HG03520 (cell line): ENCODE data around the gene SLC12A4.
A peak's percentile ranks its signal among the peaks of the same experiment; 100 is the strongest.
"Not testable (repeated sequence)": the region's sequence is repeated elsewhere in the genome, so short reads cannot be mapped to it uniquely, and the experiment has no call there.

ENCODE experiments used
- ATAC-seq: cut with Tn5 transposase; IDR thresholded peaks from one replicate; pipeline ENCODE4 v1.9.1; 2021; ENCODE audit warnings: mild to moderate bottlenecking, moderate library complexity; ENCODE audit not compliant: unreplicated experiment

Gene SLC12A4

DNA sequence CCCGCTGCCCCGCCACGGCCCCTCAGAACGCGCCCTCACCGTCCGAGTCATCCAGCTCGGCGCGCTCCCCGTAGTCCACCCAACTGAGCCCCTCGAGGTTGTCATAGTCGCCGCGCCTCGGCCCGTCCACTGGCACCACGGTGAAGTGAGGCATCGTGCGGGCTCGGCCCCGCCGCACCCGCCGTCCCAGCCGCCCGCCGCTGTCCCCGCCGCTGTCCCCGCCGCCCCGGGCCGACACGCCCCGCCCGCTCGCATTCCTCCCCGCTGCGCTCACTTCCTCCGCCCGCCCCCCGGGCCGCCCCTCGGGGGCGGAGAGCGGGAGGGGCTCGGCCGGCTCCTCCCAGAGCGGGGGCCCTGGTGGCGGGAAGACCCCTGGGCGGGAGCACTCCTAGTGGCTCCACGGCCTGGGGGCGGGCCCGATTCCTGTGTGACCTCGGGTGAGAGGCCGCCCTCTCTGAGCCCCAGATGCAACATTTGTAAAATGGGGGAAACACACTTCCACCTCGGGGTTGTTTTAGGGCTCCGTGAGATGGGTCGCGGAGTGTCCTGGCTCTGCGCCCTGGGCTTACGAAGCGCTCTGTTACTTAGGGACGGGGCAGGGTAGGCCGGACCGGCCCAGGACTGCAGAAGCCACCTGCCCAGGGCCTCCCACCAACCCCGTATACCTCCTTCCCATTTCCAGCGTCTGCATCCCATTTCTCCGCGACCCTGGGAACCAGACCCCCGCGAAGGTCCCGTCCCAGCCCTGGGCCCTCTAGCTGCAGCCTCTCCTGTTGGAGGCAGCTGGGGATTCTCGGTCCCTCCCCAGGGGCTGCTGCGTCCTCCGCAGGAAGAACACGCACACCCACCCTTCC is at the start of gene SLC12A4:
Gene SLC12A4 (minus strand): TSS at position 238 of the 854 bp plus-strand sequence. CDS start 84 bp downstream, at position 154.
- ATAC-seq, result peak; percentile 75

DNA sequence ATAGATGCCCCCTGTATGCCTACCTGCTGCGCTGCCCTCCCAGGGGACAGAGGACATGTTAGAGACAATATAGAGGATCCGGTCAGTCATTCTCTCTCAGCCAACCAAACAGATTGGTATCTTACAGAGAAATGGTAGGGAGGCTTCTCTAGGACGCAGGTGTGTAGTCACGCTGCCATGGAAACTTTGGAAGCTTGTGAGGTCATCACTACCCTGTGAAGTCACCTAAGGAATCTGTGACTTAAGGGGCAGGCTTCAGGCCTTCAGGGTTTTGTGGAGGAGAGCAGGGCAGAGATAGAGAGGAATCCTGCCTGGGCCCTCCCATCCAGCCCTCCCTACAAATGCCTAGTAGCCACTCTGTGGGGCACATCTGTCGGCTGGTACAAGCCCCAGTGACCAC is 47.2 kb upstream of the SLC12A4 start, which contains the start of gene DPEP2NB:
Gene DPEP2NB (minus strand): TSS at position 231 of the 400 bp plus-strand sequence. CDS start 141 bp downstream, at position 90.
- ATAC-seq, result no peak

DNA sequence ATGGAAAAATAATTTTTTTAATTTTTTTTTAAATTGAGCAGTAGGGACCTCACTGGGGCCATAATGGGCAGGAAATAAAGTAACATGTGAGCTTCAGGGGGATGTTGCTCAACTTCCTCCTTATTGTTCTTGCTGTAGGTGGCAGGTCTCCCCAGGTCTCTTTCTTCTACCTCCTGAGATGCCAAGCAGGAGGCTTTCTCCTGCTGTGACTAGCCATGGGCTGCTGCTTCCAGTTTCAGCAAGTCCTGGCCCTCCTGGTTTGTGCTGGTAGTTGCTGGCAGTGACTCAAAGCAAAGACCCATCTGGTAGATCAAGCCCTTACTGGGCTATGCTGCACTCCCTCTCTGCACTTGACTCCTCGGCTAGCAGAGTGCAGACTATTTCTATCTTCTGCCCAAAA is 45.0 kb upstream of the SLC12A4 start:
- ATAC-seq, result no peak

DNA sequence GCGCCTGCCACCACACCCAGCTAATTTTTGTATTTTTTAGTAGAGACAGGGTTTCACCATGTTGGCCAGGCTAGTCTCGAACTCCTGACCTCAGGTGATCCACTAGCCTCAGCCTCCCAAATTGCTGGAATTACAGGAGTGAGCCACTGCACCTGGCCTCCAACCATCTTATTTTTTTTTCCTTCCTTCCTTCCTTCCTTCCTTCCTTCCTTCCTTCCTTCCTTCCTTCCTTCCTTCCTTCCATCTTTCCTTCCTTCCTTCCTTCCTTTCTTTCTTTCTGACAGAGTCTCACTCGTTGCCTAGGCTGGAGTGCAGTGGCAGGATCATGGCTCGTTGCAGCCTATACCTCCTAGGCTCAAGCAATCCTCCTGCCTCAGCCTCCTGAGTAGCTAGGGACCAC is 41.4 kb upstream of the SLC12A4 start:
- ATAC-seq, result not testable (repeated sequence)

DNA sequence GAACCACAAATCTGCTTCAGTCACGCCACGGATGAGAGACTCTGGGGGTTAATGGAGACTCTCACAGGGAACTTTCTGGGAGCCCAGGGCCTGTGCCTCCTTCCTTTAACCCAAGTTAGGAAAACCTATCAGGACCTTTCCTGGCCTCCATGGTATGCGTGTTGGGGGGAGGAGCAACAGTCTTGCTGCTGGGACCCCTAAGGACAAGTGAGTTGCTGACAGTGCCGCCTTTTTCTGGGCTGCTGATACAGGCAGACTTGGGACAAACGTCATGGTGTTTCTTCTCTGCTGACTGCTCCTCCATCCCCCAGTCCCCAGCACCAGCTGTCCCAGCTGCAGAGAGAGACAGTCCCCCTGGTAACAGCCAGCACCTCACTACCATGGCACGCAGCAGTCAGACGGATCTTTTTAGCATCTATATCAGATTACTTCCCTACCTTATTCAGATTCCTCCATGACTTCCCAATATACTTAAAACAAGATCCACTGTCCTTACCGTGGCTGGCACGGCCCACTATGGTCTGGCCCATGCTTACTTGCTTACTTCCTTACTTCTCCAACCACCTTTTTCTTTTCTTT is 40.8 kb upstream of the SLC12A4 start:
- no peak for ATAC-seq

DNA sequence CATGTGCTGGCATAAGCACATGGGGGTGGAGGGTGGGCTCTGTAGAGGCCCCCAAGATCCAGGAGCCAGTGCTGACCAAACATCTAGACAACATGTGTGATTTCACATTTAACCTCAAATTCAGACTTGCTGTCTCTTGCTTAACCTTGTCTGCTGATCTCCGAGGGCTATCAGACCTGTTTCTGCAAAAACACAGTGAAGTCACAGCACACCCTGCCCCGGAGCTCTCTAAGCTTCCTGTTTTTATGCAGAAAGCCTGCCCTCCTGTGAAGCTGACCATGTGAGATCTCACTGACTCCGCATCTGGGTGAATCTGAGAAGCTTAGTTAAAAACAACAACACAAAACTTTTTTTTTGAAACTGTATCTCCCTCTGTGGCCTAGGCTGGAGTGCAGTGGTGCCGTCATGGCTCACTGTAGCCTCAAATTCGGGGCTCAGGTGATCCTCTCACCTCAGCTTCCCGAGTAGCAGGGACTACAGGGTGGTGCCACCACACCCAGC is 37.4 kb upstream of the SLC12A4 start:
- ATAC-seq, result no peak

DNA sequence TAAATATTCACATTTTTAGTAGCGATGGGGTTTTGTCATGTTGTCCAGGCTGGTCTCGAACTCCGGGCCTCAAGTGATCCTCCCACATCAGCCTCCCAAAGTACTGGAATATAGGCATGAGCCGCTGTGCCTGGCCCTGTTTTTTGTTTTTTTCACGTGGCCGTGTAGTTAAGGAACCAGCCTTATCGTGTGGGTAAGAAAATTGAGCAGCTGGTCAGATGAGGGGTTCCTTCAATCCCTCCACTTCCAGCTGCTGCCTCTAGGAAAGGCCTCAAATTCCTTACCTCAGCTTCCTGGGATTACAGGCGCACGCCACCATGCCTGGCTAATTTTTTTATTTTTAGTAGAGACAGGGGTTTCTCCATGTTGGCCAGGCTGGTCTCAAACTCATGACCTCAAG is 36.8 kb upstream of the SLC12A4 start:
- no peak for ATAC-seq

DNA sequence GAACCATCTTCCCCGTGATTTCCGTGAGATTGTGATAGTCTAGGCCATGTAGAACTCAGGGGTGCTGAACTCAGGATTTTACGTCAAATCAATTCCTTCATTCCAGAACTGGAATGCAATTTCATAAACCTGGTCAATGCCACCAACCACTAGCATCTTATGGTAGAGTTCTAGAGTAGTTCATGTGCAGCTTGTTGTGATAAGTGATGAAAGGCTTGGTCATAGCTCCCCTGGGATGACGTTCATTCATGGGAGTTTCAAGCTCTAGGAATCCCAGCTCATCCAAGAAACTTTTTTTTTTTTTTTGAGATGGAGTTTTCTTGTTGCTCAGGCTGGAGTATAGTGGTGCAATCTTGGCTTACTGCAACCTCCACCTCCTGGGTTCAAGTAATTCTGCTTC is 34.6 kb upstream of the SLC12A4 start:
- ATAC-seq, result no peak

DNA sequence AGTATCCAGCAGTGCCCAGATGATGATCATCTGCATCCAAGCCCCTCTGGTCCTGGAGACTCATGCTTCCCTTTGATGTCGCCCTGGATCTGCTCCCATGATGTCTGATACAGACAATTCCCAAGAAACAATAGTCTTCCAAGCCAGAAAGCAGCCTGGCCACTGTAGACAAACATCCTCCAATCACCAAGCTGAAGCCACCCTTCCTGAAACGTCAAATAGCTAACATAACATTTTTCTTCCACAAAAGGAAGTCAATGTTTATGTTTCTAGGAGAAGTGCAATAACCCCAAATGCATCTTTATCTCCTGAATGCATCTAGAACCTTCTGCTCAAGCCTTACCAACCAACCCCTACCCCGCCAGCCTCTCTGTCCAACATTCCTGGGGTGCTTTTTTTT is 32.0 kb upstream of the SLC12A4 start:
- no peak for ATAC-seq

DNA sequence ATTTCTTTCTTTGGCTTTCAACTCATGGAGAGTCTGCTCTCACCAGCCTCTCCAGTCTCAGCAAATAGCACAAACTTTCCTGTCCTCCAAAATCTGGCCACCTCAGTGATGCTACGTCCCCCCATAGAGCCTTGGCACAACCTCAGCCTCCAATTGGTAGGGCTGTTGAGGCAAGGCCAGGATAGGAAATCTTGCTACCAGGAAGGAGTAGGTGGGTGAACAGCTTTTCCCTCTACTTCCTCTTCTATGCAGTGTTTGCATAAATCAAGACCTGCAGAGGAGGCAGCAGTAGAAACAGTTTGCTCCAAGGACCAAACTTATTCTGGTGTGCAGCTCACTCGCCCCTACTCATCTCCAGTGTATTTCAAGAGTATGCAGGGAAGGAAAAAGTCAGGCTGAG is 31.5 kb upstream of the SLC12A4 start:
- no peak for ATAC-seq

DNA sequence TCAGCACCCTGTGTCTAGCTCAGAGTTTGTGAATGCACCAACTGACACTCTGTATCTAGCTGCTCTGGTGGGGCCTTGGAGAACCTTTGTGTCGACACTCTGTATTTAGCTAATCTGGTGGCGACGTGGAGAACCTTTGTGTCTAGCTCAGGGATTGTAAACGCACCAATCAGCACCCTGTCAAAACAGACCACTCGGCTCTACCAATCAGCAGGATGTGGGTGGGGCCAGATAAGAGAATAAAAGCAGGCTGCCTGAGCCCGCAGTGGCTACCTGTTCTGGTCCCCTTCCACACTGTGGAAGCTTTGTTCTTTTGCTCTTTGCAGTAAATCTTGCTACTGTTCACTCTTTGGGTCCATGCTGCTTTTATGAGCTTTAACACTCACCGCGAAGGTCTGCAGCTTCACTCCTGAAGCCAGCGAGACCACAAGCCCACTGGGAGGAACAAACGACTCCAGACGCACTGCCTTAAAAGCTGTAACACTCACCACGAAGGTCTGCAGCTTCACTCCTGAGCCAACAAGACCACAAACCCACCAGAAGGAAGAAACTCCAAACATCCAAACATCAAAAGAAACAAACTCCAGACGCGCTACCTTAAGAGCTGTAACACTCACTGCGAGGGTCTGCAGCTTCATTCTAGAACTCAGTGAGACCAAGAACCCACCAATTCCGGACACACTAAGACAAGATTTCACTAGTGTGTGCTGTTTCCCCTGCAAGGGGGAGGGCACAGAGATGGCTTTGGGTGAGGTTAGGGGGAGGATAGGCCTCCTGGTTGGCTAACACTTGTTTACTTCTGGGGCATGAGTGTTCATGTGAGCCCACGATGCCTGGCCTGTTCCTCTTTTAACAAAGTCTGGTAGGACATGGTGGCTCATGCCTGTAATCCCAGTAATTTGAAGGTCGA is 30.6 kb upstream of the SLC12A4 start, which contains the start of gene DPEP2:
Gene DPEP2 (minus strand): TSS at position 706 of the 910 bp plus-strand sequence. CDS start 6,272 bp downstream, outside the sequence.
- ATAC-seq, result not testable (repeated sequence)

DNA sequence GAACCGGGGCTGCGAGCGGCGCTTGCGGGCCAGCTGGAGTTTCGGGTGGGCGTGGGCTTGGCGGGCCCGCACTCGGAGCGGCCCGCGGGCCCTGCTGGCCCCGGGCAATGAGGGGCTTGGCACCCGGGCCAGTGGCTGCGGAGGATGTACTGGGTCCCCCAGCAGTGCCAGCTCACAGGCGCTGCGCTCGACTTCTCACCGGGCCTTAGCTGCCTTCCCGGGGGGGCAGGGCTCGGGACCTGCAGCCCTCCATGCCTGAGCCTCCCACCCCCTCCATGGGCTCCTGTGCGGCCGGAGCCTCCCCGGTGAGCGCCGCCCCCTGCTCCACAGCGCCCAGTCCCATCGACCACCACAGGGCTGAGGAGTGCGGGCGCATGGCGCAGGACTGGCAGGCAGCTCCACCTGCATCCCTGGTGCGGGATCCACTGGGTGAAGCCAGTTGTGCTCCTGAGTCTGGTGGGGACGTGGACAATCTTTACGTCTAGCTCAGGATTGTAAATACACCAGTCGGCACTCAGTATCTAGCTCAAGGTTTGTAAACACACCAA is 29.9 kb upstream of the SLC12A4 start:
- not testable (repeated sequence) for ATAC-seq

DNA sequence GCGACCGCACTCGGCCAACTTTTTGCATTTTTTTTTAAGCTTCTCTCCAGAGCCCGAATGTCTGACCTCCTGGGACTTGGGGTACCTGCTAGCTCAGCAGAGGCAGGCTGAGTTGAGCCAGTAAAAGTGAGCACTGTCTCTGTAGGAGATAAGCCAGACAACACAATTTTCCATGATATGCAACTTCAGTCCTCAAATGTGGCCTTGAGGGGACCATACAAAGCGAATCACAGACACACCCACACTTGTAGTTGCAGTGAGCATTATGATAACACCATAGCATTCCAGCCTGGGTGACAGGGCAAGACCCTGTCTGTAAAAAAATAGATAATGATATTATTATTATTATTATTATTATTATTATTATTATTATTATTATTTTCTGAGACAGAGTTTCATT is 28.2 kb upstream of the SLC12A4 start:
- ATAC-seq, result no peak

DNA sequence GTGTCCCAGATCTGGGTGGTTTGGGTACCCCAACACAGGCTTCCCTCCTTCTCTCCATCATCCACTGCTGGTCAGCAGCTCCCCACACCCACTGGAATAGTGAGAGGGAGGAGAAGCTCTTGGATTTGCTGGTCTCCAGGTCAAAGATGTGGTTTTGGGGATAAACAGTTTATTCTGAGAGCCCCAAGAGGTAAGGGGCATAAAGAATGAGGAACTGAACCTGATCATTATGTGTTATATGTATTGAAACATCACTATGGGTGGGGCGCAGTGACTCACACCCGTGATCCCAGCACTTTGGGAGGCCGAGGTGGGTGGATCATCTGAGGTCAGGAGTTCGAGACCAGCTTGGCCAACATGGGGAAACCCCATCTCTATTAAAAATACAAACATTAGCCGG is 27.0 kb upstream of the SLC12A4 start:
- ATAC-seq, result no peak

DNA sequence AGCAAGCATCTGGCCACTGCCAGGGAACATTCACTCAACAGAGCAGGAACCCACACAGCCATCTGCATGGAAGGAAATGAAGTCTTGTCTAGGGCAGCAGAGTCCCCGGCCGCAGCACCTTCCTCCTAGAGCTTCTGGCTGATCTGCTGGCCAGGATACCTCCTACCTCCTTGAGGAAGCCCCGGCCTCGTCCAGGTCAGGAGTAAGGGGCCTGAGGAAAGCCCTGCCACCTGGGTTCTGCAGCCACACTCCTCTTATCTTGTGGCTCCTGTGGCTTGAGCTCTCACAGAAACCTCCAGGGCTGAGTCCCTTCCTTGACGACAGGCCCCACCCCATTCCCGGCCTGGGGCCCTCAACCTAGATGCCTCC is 25.6 kb upstream of the SLC12A4 start:
- ATAC-seq, result not testable (repeated sequence)

DNA sequence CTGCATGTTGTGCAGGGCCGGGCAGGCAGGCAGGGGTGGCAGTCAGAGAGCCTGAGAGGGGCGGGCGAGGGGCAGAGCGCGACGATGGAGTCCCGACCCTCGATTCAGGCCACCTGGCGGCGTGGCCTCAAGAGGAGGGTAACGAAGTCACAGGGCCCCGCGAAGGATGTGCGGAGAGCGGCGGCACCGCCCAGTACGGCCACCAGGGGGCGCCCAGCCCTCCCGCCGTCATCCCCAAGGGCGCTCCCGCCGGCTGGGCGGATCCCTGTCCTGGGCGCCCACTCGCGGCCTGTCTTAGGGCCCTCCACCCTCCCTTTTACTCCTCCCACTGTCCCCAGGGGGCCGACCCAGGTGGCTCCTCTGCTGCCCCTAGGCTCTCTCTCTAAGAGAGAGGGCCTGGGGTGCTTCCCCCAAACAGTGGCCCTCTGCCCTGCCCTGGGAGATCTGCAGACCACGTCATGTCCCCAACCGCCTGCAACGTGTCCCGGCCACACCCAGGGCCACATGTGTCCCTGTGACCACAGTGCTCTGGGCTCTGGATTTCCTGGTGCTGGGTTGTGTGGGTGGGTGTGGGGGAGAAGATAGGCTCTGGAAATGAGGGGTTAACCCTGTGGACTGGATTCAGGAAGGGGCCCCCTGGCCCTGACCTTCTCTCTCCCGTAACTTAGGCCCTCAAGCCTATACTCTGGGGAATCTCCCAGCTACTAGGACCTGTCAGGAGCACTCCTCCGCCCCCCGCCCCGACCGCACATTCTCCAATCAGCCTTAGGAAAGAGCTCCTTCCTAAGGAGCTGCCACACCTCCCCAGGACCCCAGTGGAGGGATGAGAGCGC is 25.0 kb upstream of the SLC12A4 start:
- peak; percentile 65 for ATAC-seq

DNA sequence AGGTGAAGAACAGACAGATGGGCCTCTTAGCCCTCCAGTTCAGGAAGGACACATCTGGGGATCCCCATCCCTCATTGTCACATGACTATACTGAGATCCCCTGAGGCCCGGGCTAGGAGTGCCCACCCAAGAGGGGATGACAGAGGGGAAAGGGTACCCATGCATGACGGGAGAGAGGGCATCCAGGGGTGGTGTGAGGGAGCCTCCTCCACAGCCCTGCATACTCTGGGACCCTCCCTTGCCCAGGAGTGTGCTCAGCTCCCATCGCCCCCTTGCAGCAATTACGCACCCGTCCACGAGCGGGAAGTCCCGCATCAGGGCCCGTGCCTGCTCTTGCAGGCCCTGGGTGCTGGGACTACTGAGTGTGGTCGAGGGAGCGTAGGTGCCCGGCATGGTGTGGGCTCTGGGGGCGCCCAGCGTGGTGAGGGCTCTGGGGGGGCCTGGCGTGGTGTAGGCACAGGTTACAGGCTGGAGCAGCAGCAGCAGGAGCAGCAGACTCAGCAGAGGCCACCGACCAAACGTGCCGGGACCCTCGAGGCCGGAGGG is 24.3 kb upstream of the SLC12A4 start:
- no peak for ATAC-seq

DNA sequence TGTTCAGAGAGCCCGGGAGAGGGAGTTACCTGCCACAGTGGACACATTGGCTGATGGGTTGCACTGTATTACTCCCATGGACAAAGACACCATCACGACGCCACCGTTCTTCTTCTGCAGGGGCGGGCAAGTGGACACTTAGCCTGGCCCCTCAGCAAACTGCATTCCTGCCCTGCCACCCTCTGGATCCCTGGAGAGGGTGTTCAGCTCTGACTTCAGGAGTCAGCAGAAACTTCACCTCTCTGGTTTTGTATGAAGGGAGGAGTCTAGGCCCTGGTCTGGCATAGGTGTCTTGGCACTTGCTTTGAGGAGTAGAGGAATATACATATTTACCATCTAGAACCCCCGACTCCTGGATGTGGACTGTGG is 21.6 kb upstream of the SLC12A4 start:
- ATAC-seq, result no peak

DNA sequence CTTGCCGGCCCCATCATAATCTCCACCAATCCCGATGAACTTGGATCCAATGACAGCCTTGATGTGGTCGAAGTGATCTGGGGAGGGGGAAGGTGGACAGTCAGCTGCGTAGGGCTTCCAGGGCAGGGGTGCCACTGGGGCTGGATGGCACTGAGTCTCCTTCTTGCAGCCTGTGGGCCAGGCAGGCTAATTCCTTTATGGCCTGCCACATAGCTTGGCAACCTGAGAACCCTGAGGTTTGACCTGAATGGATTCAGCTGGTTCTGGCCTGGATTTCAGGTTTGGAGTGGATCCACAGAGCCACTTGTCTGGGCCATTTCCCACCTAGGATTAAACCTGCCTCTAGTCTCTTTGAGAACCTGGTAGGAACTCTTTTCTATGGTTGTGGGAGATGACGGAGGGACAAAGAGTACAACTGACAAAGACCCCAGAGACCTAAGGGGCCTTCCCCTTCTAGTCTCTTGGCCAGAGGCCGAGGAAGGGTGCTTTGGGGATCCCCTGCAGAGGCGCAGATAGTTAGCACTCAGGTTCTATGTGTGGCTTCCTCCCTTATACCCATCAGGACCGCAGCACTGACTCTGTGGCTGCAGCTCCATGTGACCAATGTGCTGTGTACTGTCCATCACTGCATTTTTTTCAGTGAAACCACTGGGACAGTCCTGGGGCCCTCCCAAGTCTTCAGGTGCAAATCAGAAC is 21.0 kb upstream of the SLC12A4 start:
- no peak for ATAC-seq
